Lung (tissue), 12 donors: ENCODE results near the gene MSMB. TPM values are rescaled to one million over a fixed set of nuclear protein-coding genes. Genes with fewer than 3 reads are reported as not detected.
"Not testable (repeated sequence)": the region's sequence is repeated elsewhere in the genome, so short reads cannot be mapped to it uniquely, and the experiment has no call there.

Source experiments
- ATAC-seq: fragments of 200-7000 bp; cut with Tn5 transposase; one replicate; pipeline ENCODE4 v1.9.1; 2020; ENCODE audit warnings: moderate number of reproducible peaks; ENCODE audit not compliant: insufficient read depth, low FRiP score
- DNase-seq, 3 donors: peaks; one replicate each; pipeline ENCODE4 v3.0.0-alpha.2; 2013 to 2017
- H3K27ac ChIP-seq, 2 donors: one replicate each; pipeline ENCODE4 v1.5.1; 2013; ENCODE audit warnings: mild to moderate bottlenecking in 2 of 2, moderate library complexity in 2 of 2, control low read depth in 1 of 2, inconsistent platforms in 1 of 2, low read depth in 1 of 2, low read length in 1 of 2
- H3K27me3 ChIP-seq, 3 donors: one replicate each; pipeline ENCODE4 v1.5.1; 2013; ENCODE audit warnings: low read length in 2 of 3; ENCODE audit not compliant: control insufficient read depth in 3 of 3, insufficient read depth in 3 of 3
- H3K36me3 ChIP-seq, 4 donors: one replicate each; pipeline ENCODE4 v1.5.1; 2013; ENCODE audit warnings: low read length in 4 of 4, mild to moderate bottlenecking in 1 of 4, moderate library complexity in 1 of 4; ENCODE audit not compliant: control insufficient read depth in 4 of 4, insufficient read depth in 4 of 4
- H3K4me1 ChIP-seq, 5 donors: one replicate each; pipeline ENCODE4 v1.5.1; 2013; ENCODE audit warnings: low read length in 5 of 5, mild to moderate bottlenecking in 2 of 5, moderate library complexity in 1 of 5; ENCODE audit not compliant: control insufficient read depth in 5 of 5, insufficient read depth in 5 of 5
- H3K4me3 ChIP-seq: one replicate; pipeline ENCODE4 v1.5.1; 2013; ENCODE audit warnings: mild to moderate bottlenecking, control low read depth, moderate library complexity
- H3K9ac ChIP-seq, 2 donors: one replicate each; pipeline ENCODE4 v1.5.1; 2013; ENCODE audit warnings: low read length in 2 of 2, control low read depth in 1 of 2; ENCODE audit not compliant: insufficient read depth in 1 of 2
- H3K9me3 ChIP-seq, 4 donors: one replicate each; pipeline ENCODE4 v1.5.1; 2013; ENCODE audit warnings: low read length in 3 of 4, mild to moderate bottlenecking in 1 of 4, moderate library complexity in 1 of 4; ENCODE audit not compliant: control insufficient read depth in 4 of 4, insufficient read depth in 3 of 4
- WGBS, 2 donors: extraction: QIAGEN DNeasy Blood & Tissue Kit; methylation state at CpG; one replicate each; pipeline ENCODE4 v1.1.7; 2013; 5-methylcytosine and 5-hydroxymethylcytosine counted together
- polyA plus RNA-seq, 2 donors: library from polyadenylated mRNA; stranded (reverse); fragments of 200-250 nt; gene quantifications; one replicate each; pipeline ENCODE4 v1.2.1, GENCODE V29; 2013
- total RNA-seq, 2 donors: library from RNA; depleted of rRNA in 1 of 2; stranded (reverse); fragments of >200 nt in 1 of 2; gene quantifications; one replicate each; pipeline ENCODE4 v1.2.1, GENCODE V29; 2014 to 2021
- TF ChIP-seq, protein P1 (sequence below): IDR thresholded peaks from 2 replicates; pipeline ENCODE4 v1.5.1; 2012; ENCODE audit warnings: mild to moderate bottlenecking; ENCODE audit errors: control extremely low read depth, extremely low read depth
- donor health status: control.
- donor health status: control.
- donor health status: Bipolar disorder and iron deficiency.
- donor health status: healthy.
- donor health status: DM: yes; HTN: yes; CAD: no.

MSMB gene
- total and polyA plus RNA-seq, 4 donors: 0.64 to 62.7 (median 18.5) TPM; not detected in 1

DNA sequence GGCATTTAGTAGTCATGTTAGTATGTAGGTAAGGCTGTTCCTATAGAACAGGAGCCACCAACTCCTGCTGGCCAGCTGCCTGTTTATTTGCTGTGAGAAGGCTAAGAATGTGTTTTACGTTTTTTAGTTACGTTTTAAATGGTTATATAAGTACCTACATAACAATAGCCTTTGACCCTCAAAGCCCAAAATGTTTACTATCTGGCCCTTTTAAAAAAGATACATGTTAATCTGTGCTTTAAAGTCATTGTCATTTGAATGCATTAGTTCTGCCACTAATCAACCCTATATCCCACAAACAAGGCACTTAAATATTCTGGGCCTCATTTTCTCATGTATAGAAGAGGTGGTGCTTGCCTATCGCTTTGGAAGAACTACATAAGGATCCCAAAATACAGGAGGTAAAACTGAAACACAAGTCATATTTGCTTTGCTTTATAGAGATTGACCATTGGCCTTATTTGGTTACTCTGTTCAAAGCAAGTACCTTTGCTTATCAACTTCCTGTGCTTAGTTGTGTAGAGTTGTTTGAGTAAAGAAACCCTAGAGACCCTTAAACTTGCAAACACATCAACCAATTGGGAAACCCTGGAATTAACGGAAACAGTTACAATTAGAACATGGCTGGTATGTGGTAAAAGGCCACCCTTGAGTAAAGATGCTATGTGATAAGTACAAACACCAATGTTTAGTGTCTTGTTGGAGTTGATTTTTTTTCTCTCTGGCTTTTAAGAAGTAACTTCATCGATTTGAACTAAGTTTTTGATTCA lies 47.9 kb downstream of the MSMB start:
- TF ChIP-seq, protein P1, sequence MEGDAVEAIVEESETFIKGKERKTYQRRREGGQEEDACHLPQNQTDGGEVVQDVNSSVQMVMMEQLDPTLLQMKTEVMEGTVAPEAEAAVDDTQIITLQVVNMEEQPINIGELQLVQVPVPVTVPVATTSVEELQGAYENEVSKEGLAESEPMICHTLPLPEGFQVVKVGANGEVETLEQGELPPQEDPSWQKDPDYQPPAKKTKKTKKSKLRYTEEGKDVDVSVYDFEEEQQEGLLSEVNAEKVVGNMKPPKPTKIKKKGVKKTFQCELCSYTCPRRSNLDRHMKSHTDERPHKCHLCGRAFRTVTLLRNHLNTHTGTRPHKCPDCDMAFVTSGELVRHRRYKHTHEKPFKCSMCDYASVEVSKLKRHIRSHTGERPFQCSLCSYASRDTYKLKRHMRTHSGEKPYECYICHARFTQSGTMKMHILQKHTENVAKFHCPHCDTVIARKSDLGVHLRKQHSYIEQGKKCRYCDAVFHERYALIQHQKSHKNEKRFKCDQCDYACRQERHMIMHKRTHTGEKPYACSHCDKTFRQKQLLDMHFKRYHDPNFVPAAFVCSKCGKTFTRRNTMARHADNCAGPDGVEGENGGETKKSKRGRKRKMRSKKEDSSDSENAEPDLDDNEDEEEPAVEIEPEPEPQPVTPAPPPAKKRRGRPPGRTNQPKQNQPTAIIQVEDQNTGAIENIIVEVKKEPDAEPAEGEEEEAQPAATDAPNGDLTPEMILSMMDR: no peak
- Histone ChIP-seq H3K36me3 (peaks cover 6 to 22% (median 12%) of the 10 kb centered on the region in 4 donors), H3K4me3 (no peak overlapping the region), H3K27me3 (no peaks in the 10 kb centered on the region), H3K9ac (no peak overlapping the region), H3K4me1 (no peaks in the 10 kb centered on the region), H3K27ac (no peak overlapping the region), H3K9me3 (no peaks in the 10 kb centered on the region)
- peak in 1 of 3 donors; percentile 18 for DNase-seq
- ATAC-seq: peak; percentile 19
- WGBS, 2 donors: 74 to 84% methylated on average over 5 of the region's 5 CpGs

DNA sequence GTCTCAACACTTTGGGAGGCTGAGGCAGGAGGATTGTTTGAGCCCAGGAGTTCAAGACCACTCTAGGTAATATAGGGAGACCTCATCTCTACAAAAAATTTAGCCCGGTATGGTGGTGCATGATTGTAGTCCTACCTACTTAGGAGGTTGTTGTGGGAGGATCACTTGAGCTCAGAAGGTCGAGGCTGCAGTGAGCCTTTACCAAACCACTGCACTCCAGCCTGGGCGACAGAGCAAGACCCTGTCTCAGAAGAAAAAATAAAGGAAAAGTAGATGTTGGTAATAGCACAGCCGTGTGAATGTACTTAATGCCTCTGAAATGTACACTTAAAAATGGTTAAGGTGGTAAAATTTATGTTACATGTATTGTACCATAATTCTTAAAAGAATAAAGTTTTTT lies 48.5 kb downstream of the MSMB start:
- H3K9ac ChIP-seq: no peak overlapping the region
- H3K4me1 ChIP-seq: no peaks in the 10 kb centered on the region
- DNase-seq (no peak), ATAC-seq (no peak)
- H3K27me3 ChIP-seq: no peaks in the 10 kb centered on the region
- H3K36me3 ChIP-seq: peaks cover 5 to 16% (median 11%) of the 10 kb centered on the region in 4 donors
- TF ChIP-seq, protein P1: no peak
- no peak overlapping the region for H3K4me3 ChIP-seq
- H3K9me3 ChIP-seq: no peaks in the 10 kb centered on the region
- no peak overlapping the region for H3K27ac ChIP-seq
- 90 to 92% methylated on average over 4 of the region's 4 CpGs for WGBS, 2 donors

DNA sequence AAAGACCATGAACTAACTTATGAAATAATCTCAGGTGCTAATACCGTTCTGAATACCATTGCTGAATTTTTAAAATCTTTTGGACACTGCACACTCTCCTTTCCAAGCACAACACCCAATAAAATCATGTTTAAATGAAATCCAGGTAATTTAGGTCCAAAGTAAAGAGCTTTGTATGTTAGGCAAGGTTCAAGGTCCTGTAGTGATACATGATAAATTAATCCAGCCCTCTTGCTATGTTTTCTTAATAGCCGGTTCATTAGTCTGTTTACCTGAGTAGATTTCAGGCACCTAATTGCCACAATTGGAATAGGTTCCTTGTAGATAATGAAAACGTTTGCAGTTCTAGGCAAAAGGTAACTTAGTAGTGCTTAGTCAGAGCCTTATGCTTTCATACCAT lies 60.5 kb downstream of the MSMB start:
- not testable (repeated sequence) for H3K9ac ChIP-seq, H3K4me1 ChIP-seq, H3K27ac ChIP-seq, H3K27me3 ChIP-seq, H3K36me3 ChIP-seq, ATAC-seq, H3K4me3 ChIP-seq, DNase-seq, H3K9me3 ChIP-seq
- WGBS, 2 donors: 84 to 87% methylated on average over 3 of the region's 3 CpGs

DNA sequence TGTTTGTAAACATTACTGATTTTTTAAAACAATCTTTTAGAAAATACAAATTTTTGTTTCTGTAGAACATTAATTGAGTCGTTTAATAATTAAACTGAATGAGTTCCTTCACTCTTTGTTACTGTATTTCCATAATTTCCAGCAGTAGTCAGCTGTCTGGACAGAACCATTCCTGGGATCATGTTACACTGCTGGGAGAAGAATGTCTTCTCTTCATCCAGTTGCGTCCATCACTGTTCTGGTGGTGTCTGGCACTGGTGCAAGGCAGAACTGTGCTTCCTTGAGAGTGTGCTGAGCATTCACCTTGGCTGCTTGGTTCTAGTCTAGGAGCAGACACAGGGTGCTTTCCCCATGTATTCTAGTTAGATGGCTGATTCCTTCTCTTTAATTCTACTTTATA lies 61.6 kb downstream of the MSMB start:
- H3K27me3 ChIP-seq, H3K9me3 ChIP-seq, H3K27ac ChIP-seq, H3K36me3 ChIP-seq, ATAC-seq, H3K4me3 ChIP-seq, H3K4me1 ChIP-seq, DNase-seq, H3K9ac ChIP-seq: not testable (repeated sequence)
- 94 to 95% methylated on average over 2 of the region's 2 CpGs for WGBS, 2 donors
